GM23248 (cell line): ENCODE results near the gene TMEM132A. TPM values are rescaled to one million over a fixed set of nuclear protein-coding genes. Genes with fewer than 3 reads are reported as not detected.

Experiments
- DNase-seq: peaks from one replicate; pipeline ENCODE4 v3.0.0-alpha.2; 2015
- H2AFZ ChIP-seq: fragments of 200-600 bp; sonication (generic); 2 replicates; pipeline ENCODE4 v1.6.1; 2016; ENCODE audit warnings: antibody characterized with exemption
- H3F3A ChIP-seq: fragments of 200-600 bp; sonication (generic); 2 replicates; pipeline ENCODE4 v1.6.1; 2016; ENCODE audit warnings: mild to moderate bottlenecking, antibody characterized with exemption, mixed run types; ENCODE audit not compliant: insufficient read depth
- H3K27ac ChIP-seq: fragments of 200-600 bp; sonication (generic); 2 replicates; pipeline ENCODE4 v1.5.1; 2016; ENCODE audit warnings: mild to moderate bottlenecking
- H3K27me3 ChIP-seq: fragments of 200-600 bp; sonication (generic); replicated peaks from 2 replicates; pipeline ENCODE4 v1.6.1; 2016; ENCODE audit warnings: mild to moderate bottlenecking; ENCODE audit not compliant: insufficient read depth
- H3K36me3 ChIP-seq: fragments of 200-600 bp; sonication (generic); 2 replicates; pipeline ENCODE4 v1.6.1; 2016; ENCODE audit warnings: low read depth, mild to moderate bottlenecking
- H3K4me1 ChIP-seq: fragments of 200-600 bp; sonication (generic); 2 replicates; pipeline ENCODE4 v1.6.1; 2016; ENCODE audit warnings: mild to moderate bottlenecking; ENCODE audit not compliant: insufficient read depth
- H3K4me2 ChIP-seq: fragments of 200-600 bp; sonication (generic); one replicate; pipeline ENCODE4 v1.6.1; 2016; ENCODE audit warnings: mild to moderate bottlenecking; ENCODE audit not compliant: unreplicated experiment
- H3K4me3 ChIP-seq: fragments of 200-600 bp; sonication (generic); 2 replicates; pipeline ENCODE4 v1.5.1; 2016; ENCODE audit warnings: mild to moderate bottlenecking
- H3K79me2 ChIP-seq: fragments of 200-600 bp; sonication (generic); 2 replicates; pipeline ENCODE4 v1.6.1; 2016; ENCODE audit warnings: mild to moderate bottlenecking; ENCODE audit not compliant: insufficient read depth
- H3K9ac ChIP-seq: fragments of 200-600 bp; sonication (generic); 2 replicates; pipeline ENCODE4 v1.6.1; 2016; ENCODE audit warnings: mild to moderate bottlenecking
- H3K9me2 ChIP-seq: fragments of 200-600 bp; sonication (generic); 2 replicates; pipeline ENCODE4 v1.6.1; 2016; ENCODE audit warnings: mixed run types, mild to moderate bottlenecking, moderate library complexity; ENCODE audit not compliant: insufficient read depth
- H3K9me3 ChIP-seq: fragments of 200-600 bp; sonication (generic); one replicate; pipeline ENCODE4 v1.6.1; 2017; ENCODE audit warnings: low read depth
- H4K20me1 ChIP-seq: fragments of 200-600 bp; sonication (generic); 2 replicates; pipeline ENCODE4 v1.6.0; 2016; ENCODE audit not compliant: insufficient read depth
- EZH2 ChIP-seq: fragments of 200-600 bp; sonication (generic); IDR thresholded peaks from 2 replicates; pipeline ENCODE4 v1.6.1; 2018; ENCODE audit warnings: antibody characterized with exemption, mild to moderate bottlenecking; ENCODE audit not compliant: insufficient read depth, poor library complexity, severe bottlenecking
- EZH2phosphoT487 ChIP-seq: fragments of 200-600 bp; sonication (generic); IDR thresholded peaks from 2 replicates; pipeline ENCODE4 v1.6.1; 2018; ENCODE audit warnings: antibody characterized with exemption, moderate library complexity, mild to moderate bottlenecking, low read depth; ENCODE audit not compliant: insufficient read depth
- WGBS, 2 experiments: methylation state at CpG; one replicate each; pipeline ENCODE4 v1.1.6; 2015 to 2017; ENCODE audit warnings: low lambda C conversion rate in 2 of 2, low coverage in 1 of 2; ENCODE audit errors: missing lambda C conversion rate in 2 of 2; 5-methylcytosine and 5-hydroxymethylcytosine counted together
- in situ Hi-C: fragments of 300-500 bp; cut with MboI; formaldehyde crosslinking; loops from 2 replicates; pipeline ENCODE4 v1.15.0; 2020
- polyA plus RNA-seq: library from polyadenylated mRNA; unstranded; fragments of >200 nt; fragmentation: Nextera tagmentation; extraction: Ambion mirVana; gene quantifications from 2 replicates; pipeline ENCODE4 v1.2.1, GENCODE V29; 2016
- total RNA-seq: library from RNA; depleted of rRNA; stranded (reverse); fragments of >200 nt; shearing (Covaris generic); gene quantifications from 2 replicates; pipeline ENCODE4 v1.2.3, GENCODE V29; 2014

TMEM132A gene
- total and polyA plus RNA-seq, 2 experiments from 2014 or later = 10.1 to 28.2 TPM

GRCh38 chr11:60927600-60927999 lies 3.3 kb downstream of the TMEM132A start:
- in situ Hi-C loops = no loop called here

GRCh38 chr11:60928563-60929001 lies 4.3 kb downstream of the TMEM132A start:
- H4K20me1 ChIP-seq = no peaks in the 10 kb centered on the region
- no peaks in the 10 kb centered on the region for H3K9me2 ChIP-seq
- H3K9ac ChIP-seq = no peak overlapping the region
- no peaks in the 10 kb centered on the region for H3K27me3 ChIP-seq
- no peak overlapping the region for H3K4me2 ChIP-seq
- H3K79me2 ChIP-seq = no peaks in the 10 kb centered on the region
- H3K36me3 ChIP-seq = no peaks in the 10 kb centered on the region
- TF ChIP-seq EZH2 (no peak), EZH2phosphoT487 (no peak)
- WGBS, 2 experiments = 90% methylated on average over 20 of the region's 20 CpGs
- in situ Hi-C loops = no loop called here
- no peak overlapping the region for H3K27ac ChIP-seq
- H2AFZ ChIP-seq = no peak overlapping the region
- peaks cover 9% of the 10 kb centered on the region; the same call in 1 of the 2 replicates for H3K4me1 ChIP-seq
- H3F3A ChIP-seq = no peaks in the 10 kb centered on the region
- DNase-seq = no peak
- no peaks in the 10 kb centered on the region for H3K9me3 ChIP-seq
- no peak overlapping the region for H3K4me3 ChIP-seq

More at GRCh38 chr11:60927600-60927999, 3.3 kb downstream of the TMEM132A start:
- H3K36me3 ChIP-seq = no peaks in the 10 kb centered on the region
- no peak overlapping the region for H3K4me2 ChIP-seq
- peaks cover 9% of the 10 kb centered on the region; the same call in 1 of the 2 replicates for H3K4me1 ChIP-seq
- H3F3A ChIP-seq = no peaks in the 10 kb centered on the region
- H3K4me3 ChIP-seq = no peak overlapping the region
- H4K20me1 ChIP-seq = no peaks in the 10 kb centered on the region
- H3K27me3 ChIP-seq = no peaks in the 10 kb centered on the region
- H3K9me3 ChIP-seq = no peaks in the 10 kb centered on the region
- WGBS, 2 experiments = 85 to 88% methylated on average over 16 of the region's 16 CpGs
- DNase-seq = no peak
- no peaks in the 10 kb centered on the region for H3K9me2 ChIP-seq
- H3K27ac ChIP-seq = no peak overlapping the region
- TF ChIP-seq EZH2phosphoT487 (no peak), EZH2 (no peak)
- H3K9ac ChIP-seq = no peak overlapping the region
- H2AFZ ChIP-seq = no peak overlapping the region
- no peaks in the 10 kb centered on the region for H3K79me2 ChIP-seq

- no peak overlapping the region for H3K4me2 ChIP-seq
- no peaks in the 10 kb centered on the region for H3K27me3 ChIP-seq
- no peaks in the 10 kb centered on the region for H4K20me1 ChIP-seq
- H3F3A ChIP-seq = no peaks in the 10 kb centered on the region
- no peaks in the 10 kb centered on the region for H3K79me2 ChIP-seq
- no peak overlapping the region for H3K27ac ChIP-seq
- 80 to 82% methylated on average over 4 of the region's 4 CpGs for WGBS, 2 experiments
- H3K4me3 ChIP-seq = no peak overlapping the region
- H3K36me3 ChIP-seq = no peaks in the 10 kb centered on the region
- no peaks in the 10 kb centered on the region for H3K9me3 ChIP-seq
- no peak overlapping the region for H2AFZ ChIP-seq
- TF ChIP-seq EZH2phosphoT487 = no peak
- no peak for DNase-seq
- H3K4me1 ChIP-seq = peaks cover 9% of the 10 kb centered on the region; the same call in 1 of the 2 replicates
- no peak overlapping the region for H3K9ac ChIP-seq
- H3K9me2 ChIP-seq = no peaks in the 10 kb centered on the region
- in situ Hi-C loops = no loop called here
Observed at GRCh38 chr11:60929764-60930163, 5.5 kb downstream of the TMEM132A start.

- TF ChIP-seq EZH2 = no peak
- no peak for TF ChIP-seq EZH2phosphoT487
- in situ Hi-C loops = no loop called here
Observed at GRCh38 chr11:60930394-60930793, 6.1 kb downstream of the TMEM132A start.

GRCh38 chr11:60931917-60932316 lies 7.7 kb downstream of the TMEM132A start:
- no peaks in the 10 kb centered on the region for H3K79me2 ChIP-seq
- no peaks in the 10 kb centered on the region for H3K9me2 ChIP-seq
- no peaks in the 10 kb centered on the region for H3K4me1 ChIP-seq
- H3K27me3 ChIP-seq = no peaks in the 10 kb centered on the region
- DNase-seq = no peak
- in situ Hi-C loops = no loop called here
- H3K36me3 ChIP-seq = no peaks in the 10 kb centered on the region
- H3K4me2 ChIP-seq = no peak overlapping the region
- H3F3A ChIP-seq = no peaks in the 10 kb centered on the region
- H4K20me1 ChIP-seq = no peaks in the 10 kb centered on the region
- H3K9me3 ChIP-seq = no peaks in the 10 kb centered on the region
- no peak overlapping the region for H3K9ac ChIP-seq
- 91 to 92% methylated on average over 8 to 9 of the region's 9 CpGs for WGBS, 2 experiments
- TF ChIP-seq EZH2 = no peak
- TF ChIP-seq EZH2phosphoT487 = no peak
- H3K4me3 ChIP-seq = no peak overlapping the region
- H3K27ac ChIP-seq = no peak overlapping the region
- no peak overlapping the region for H2AFZ ChIP-seq

More at GRCh38 chr11:60930394-60930793, 6.1 kb downstream of the TMEM132A start:
- DNase-seq = no peak
- Histone ChIP-seq H3K9ac (no peak overlapping the region), H3F3A (no peaks in the 10 kb centered on the region), H3K4me2 (no peak overlapping the region), H3K4me3 (no peak overlapping the region), H3K36me3 (no peaks in the 10 kb centered on the region), H3K79me2 (no peaks in the 10 kb centered on the region), H3K27ac (no peak overlapping the region), H3K9me2 (no peaks in the 10 kb centered on the region), H3K9me3 (no peaks in the 10 kb centered on the region), H3K27me3 (no peaks in the 10 kb centered on the region), H2AFZ (no peak overlapping the region), H4K20me1 (no peaks in the 10 kb centered on the region), H3K4me1 (peaks cover 4% of the 10 kb centered on the region; the same call in 1 of the 2 replicates)
- WGBS, 2 experiments = 85 to 92% methylated on average over 2 to 4 of the region's 4 CpGs
